Panc1 (cell line): ENCODE results near the gene TBC1D24.

ENCODE experiments used
- CTCF ChIP-seq: fragments of 450-650 bp; IDR thresholded peaks from 2 replicates; pipeline ENCODE4 v1.5.1; 2017; ENCODE audit warnings: mild to moderate bottlenecking
- REST ChIP-seq, 2 experiments: IDR thresholded peaks; 2 replicates each; pipeline ENCODE4 v1.6.1; 2011 to 2012; ENCODE audit warnings: low read depth in 2 of 2, control low read depth in 1 of 2, low read length in 1 of 2, mild to moderate bottlenecking in 1 of 2, moderate library complexity in 1 of 2; ENCODE audit not compliant: insufficient read depth in 1 of 2
- SIN3A ChIP-seq: IDR thresholded peaks from 2 replicates; pipeline ENCODE4 v1.6.1; 2012; ENCODE audit warnings: low read depth, mild to moderate bottlenecking, low read length, moderate library complexity, borderline replicate concordance; ENCODE audit not compliant: insufficient read depth

DNA sequence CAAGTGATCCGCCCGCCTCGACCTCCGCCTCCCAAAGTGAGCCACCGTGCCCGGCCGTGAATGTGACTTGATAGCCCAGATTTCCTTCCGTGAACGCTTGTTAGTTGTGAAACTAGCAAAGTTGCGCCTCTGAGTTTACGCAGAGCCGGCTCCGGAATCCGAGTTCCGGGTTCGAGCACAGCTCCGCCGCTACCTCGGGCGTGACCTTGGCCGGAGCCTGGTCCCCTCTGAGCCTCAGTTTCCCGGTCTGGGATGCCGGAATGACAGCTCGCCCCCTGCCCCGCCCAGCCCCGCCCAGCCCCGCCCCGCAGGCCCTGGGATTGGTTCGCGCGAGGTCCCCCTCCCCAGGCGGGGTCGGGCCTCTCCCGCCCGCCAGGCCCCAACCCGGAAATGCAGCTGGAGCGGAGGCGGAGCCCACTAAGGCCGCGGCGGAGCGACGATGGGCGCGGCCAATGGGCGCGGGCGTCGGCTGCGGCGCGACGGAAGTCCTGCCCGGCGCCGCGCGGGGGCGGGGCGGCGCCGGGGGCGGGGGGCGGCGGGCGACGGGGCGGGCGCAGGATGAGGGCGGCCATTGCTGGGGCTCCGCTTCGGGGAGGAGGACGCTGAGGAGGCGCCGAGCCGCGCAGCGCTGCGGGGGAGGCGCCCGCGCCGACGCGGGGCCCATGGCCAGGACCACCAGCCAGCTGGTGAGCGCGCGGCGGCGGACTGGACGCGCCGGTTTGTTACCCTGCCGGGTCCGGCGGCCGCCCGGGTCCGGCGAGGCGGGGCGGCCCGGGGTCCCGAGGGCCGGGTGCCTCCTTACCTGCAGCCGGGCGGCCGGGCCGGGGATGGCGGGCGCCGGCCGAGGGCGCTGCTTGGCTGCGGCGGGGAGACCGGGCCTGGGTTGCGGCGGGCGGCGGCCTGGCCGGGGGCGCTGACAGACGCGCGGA is 62.8 kb downstream of the TBC1D24 start, which contains the start of gene PDPK1:
- TF ChIP-seq REST (IDR thresholded peaks at IDR 0.05; ENCODE audit: insufficient read depth in 1 of 2, low read depth in 2 of 2, low read length in 1 of 2) (no peak), CTCF (no peak), SIN3A (0 out of 2 replicates have a peak, but pooled peaks have one; percentile 34)
